Mesenchymal stem cell (in vitro differentiated cells and primary cell): ENCODE data around the gene ATAD1.

Source experiments
- DNase-seq: peaks from one replicate; pipeline ENCODE4 v3.0.0-alpha.2; 2013
- H2AFZ ChIP-seq: one replicate; pipeline ENCODE4 v1.6.1; 2013; ENCODE audit warnings: low read depth, mild to moderate bottlenecking, control low read depth, inconsistent platforms, low read length, moderate library complexity
- H2AK5ac ChIP-seq: 2 replicates; pipeline ENCODE4 v1.6.1; 2013; ENCODE audit warnings: low read length, moderate library complexity, mild to moderate bottlenecking, inconsistent platforms; ENCODE audit not compliant: severe bottlenecking
- H2BK120ac ChIP-seq: one replicate; pipeline ENCODE4 v1.6.1; 2013; ENCODE audit warnings: low read depth, mild to moderate bottlenecking, inconsistent platforms, low read length, moderate library complexity
- H2BK12ac ChIP-seq, 2 experiments: one replicate each; pipeline ENCODE4 v1.6.1; 2013; ENCODE audit warnings: inconsistent platforms in 2 of 2, low read length in 2 of 2, mild to moderate bottlenecking in 2 of 2, moderate library complexity in 2 of 2, control low read depth in 1 of 2
- H2BK15ac ChIP-seq: one replicate; pipeline ENCODE4 v1.6.1; 2013; ENCODE audit warnings: mild to moderate bottlenecking, low read depth, inconsistent platforms; ENCODE audit not compliant: poor library complexity, severe bottlenecking
- H2BK5ac ChIP-seq: 2 replicates; pipeline ENCODE4 v1.6.1; 2013; ENCODE audit warnings: low read depth, mild to moderate bottlenecking, low read length, control low read depth, inconsistent platforms; ENCODE audit not compliant: poor library complexity, severe bottlenecking
- H3K14ac ChIP-seq, 2 experiments: one replicate each; pipeline ENCODE4 v1.6.1; 2013; ENCODE audit warnings: inconsistent platforms in 2 of 2, low read length in 2 of 2, control low read depth in 1 of 2, mild to moderate bottlenecking in 1 of 2, moderate library complexity in 1 of 2
- H3K18ac ChIP-seq, 2 experiments: one replicate each; pipeline ENCODE4 v1.6.1; 2013; ENCODE audit warnings: inconsistent platforms in 2 of 2, low read length in 2 of 2, control low read depth in 1 of 2, low read depth in 1 of 2, mild to moderate bottlenecking in 1 of 2
- H3K23ac ChIP-seq, 2 experiments: one replicate each; pipeline ENCODE4 v1.6.1; 2013; ENCODE audit warnings: inconsistent platforms in 2 of 2, low read length in 2 of 2, mild to moderate bottlenecking in 2 of 2, moderate library complexity in 2 of 2, control low read depth in 1 of 2
- H3K27ac ChIP-seq: 2 replicates; pipeline ENCODE4 v1.5.1; 2013; ENCODE audit warnings: mild to moderate bottlenecking, moderate library complexity, low read length, control low read depth, inconsistent platforms; ENCODE audit not compliant: poor library complexity, severe bottlenecking
- H3K27me3 ChIP-seq, 2 experiments: 2 replicates each; pipeline versions ENCODE4 v1.6.1 to v1.7.0; 2013; ENCODE audit warnings: low read length in 2 of 2, mild to moderate bottlenecking in 2 of 2, moderate library complexity in 2 of 2, control low read depth in 1 of 2, inconsistent platforms in 1 of 2; ENCODE audit not compliant: control insufficient read depth in 1 of 2, insufficient read depth in 1 of 2
- H3K36me3 ChIP-seq, 2 experiments: 2 replicates each; pipeline versions ENCODE4 v1.6.1 to v1.7.0; 2013; ENCODE audit warnings: low read length in 2 of 2, control low read depth in 1 of 2, inconsistent platforms in 1 of 2, low read depth in 1 of 2, mild to moderate bottlenecking in 1 of 2; ENCODE audit not compliant: insufficient read depth in 2 of 2, control insufficient read depth in 1 of 2
- H3K4ac ChIP-seq, 2 experiments: one replicate each; pipeline ENCODE4 v1.6.1; 2013; ENCODE audit warnings: inconsistent platforms in 2 of 2, low read length in 2 of 2, mild to moderate bottlenecking in 2 of 2, moderate library complexity in 2 of 2, control low read depth in 1 of 2, low read depth in 1 of 2
- H3K4me1 ChIP-seq: 2 replicates; pipeline ENCODE4 v1.6.1; 2013; ENCODE audit warnings: low read depth, low read length, control low read depth; ENCODE audit not compliant: control insufficient read depth, insufficient read depth
- H3K4me2 ChIP-seq: 2 replicates; pipeline ENCODE4 v1.6.1; 2013; ENCODE audit warnings: low read length, mild to moderate bottlenecking, inconsistent platforms; ENCODE audit not compliant: poor library complexity, severe bottlenecking
- H3K4me3 ChIP-seq, 2 experiments: 2 replicates each; pipeline versions ENCODE4 v1.5.1 to v1.7.0; 2013; ENCODE audit warnings: low read length in 2 of 2, mild to moderate bottlenecking in 2 of 2, control low read depth in 1 of 2, low read depth in 1 of 2; ENCODE audit not compliant: insufficient read depth in 1 of 2
- H3K79me1 ChIP-seq: replicated peaks from 2 replicates; pipeline ENCODE4 v1.6.1; 2013; ENCODE audit warnings: mild to moderate bottlenecking, control low read depth, low read length, inconsistent platforms; ENCODE audit not compliant: poor library complexity, severe bottlenecking
- H3K9ac ChIP-seq: 2 replicates; pipeline ENCODE4 v1.7.0; 2013; ENCODE audit warnings: mild to moderate bottlenecking, low read length, moderate library complexity
- H3K9me3 ChIP-seq: 2 replicates; pipeline ENCODE4 v1.7.0; 2013; ENCODE audit warnings: mild to moderate bottlenecking, low read length; ENCODE audit not compliant: control insufficient read depth
- H4K8ac ChIP-seq: one replicate; pipeline ENCODE4 v1.6.1; 2013; ENCODE audit warnings: inconsistent platforms, mild to moderate bottlenecking, low read length, moderate library complexity
- H4K91ac ChIP-seq: one replicate; pipeline ENCODE4 v1.6.1; 2013; ENCODE audit warnings: mild to moderate bottlenecking, low read length, inconsistent platforms
- WGBS: methylation state at CpG from one replicate; pipeline ENCODE4 v1.1.7; 2013; ENCODE audit warnings: mixed read lengths; 5-methylcytosine and 5-hydroxymethylcytosine counted together

ATAD1 gene

GRCh38 chr10:87729940-87730339 lies 88.1 kb downstream of the ATAD1 start:
- no peak overlapping the region for H2AFZ ChIP-seq
- peaks cover under 1% of the 10 kb centered on the region for H3K4me1 ChIP-seq
- H3K36me3 ChIP-seq, result peaks cover 2 to 56% of the 10 kb centered on the region in 2 experiments
- H3K79me1 ChIP-seq, result no peaks in the 10 kb centered on the region
- 98% methylated on average over 6 of the region's 6 CpGs for WGBS
- no peaks in the 10 kb centered on the region for H3K9me3 ChIP-seq
- no peaks in the 10 kb centered on the region for H3K27me3 ChIP-seq
- H3K4me3 ChIP-seq, result no peak overlapping the region
- H3K9ac ChIP-seq, result no peak overlapping the region
- H3K14ac ChIP-seq, result no peak overlapping the region
- H4K8ac ChIP-seq, result no peak overlapping the region
- H3K27ac ChIP-seq, result no peak overlapping the region
- no peak overlapping the region for H2BK5ac ChIP-seq
- no peak overlapping the region for H3K18ac ChIP-seq
- H2BK120ac ChIP-seq, result no peak overlapping the region
- no peak overlapping the region for H2BK12ac ChIP-seq
- no peak overlapping the region for H3K4ac ChIP-seq
- no peak overlapping the region for H2BK15ac ChIP-seq
- no peak overlapping the region for H3K23ac ChIP-seq
- H2AK5ac ChIP-seq, result no peak overlapping the region
- no peak overlapping the region for H4K91ac ChIP-seq
- DNase-seq, result no peak
- H3K4me2 ChIP-seq, result no peak overlapping the region

GRCh38 chr10:87724789-87725188 lies 93.2 kb downstream of the ATAD1 start:
- no peaks in the 10 kb centered on the region for H3K27me3 ChIP-seq
- H3K18ac ChIP-seq, result no peak overlapping the region
- H3K4me1 ChIP-seq, result no peaks in the 10 kb centered on the region
- no peak for DNase-seq
- no peak overlapping the region for H2AFZ ChIP-seq
- H2BK15ac ChIP-seq, result no peak overlapping the region
- 100% methylated on average over 4 of the region's 5 CpGs for WGBS
- H2BK5ac ChIP-seq, result no peak overlapping the region
- H3K4ac ChIP-seq, result no peak overlapping the region
- no peaks in the 10 kb centered on the region for H3K9me3 ChIP-seq
- no peaks in the 10 kb centered on the region for H3K79me1 ChIP-seq
- H4K8ac ChIP-seq, result no peak overlapping the region
- no peak overlapping the region for H2BK120ac ChIP-seq
- no peak overlapping the region for H2BK12ac ChIP-seq
- no peak overlapping the region for H3K4me2 ChIP-seq
- H2AK5ac ChIP-seq, result no peak overlapping the region
- peaks cover 2 to 48% of the 10 kb centered on the region in 2 experiments for H3K36me3 ChIP-seq
- no peak overlapping the region for H3K27ac ChIP-seq
- H3K14ac ChIP-seq, result no peak overlapping the region
- no peak overlapping the region for H3K23ac ChIP-seq
- no peak overlapping the region for H4K91ac ChIP-seq
- H3K9ac ChIP-seq, result no peak overlapping the region
- H3K4me3 ChIP-seq, result no peak overlapping the region

GRCh38 chr10:87723500-87723899 lies 94.5 kb downstream of the ATAD1 start:
- Histone ChIP-seq H2BK5ac (no peak overlapping the region), H3K9ac (no peak overlapping the region), H3K23ac (no peak overlapping the region), H3K4me3 (no peak overlapping the region), H3K36me3 (peaks cover 2 to 54% of the 10 kb centered on the region in 2 experiments), H3K18ac (no peak overlapping the region), H2BK120ac (no peak overlapping the region), H2AFZ (no peak overlapping the region), H3K4me1 (no peaks in the 10 kb centered on the region), H4K8ac (no peak overlapping the region), H3K4ac (no peak overlapping the region), H3K79me1 (no peaks in the 10 kb centered on the region), H4K91ac (no peak overlapping the region), H2AK5ac (no peak overlapping the region), H3K9me3 (no peaks in the 10 kb centered on the region), H3K27me3 (no peaks in the 10 kb centered on the region), H3K14ac (no peak overlapping the region), H3K27ac (no peak overlapping the region), H2BK12ac (no peak overlapping the region), H3K4me2 (no peak overlapping the region), H2BK15ac (no peak overlapping the region)
- WGBS, result 81% methylated on average over 4 of the region's 6 CpGs
- no peak for DNase-seq

- 88% methylated on average over 3 of the region's 4 CpGs for WGBS
- no peak for DNase-seq
- Histone ChIP-seq H3K9ac (no peak overlapping the region), H2BK120ac (no peak overlapping the region), H2AFZ (no peak overlapping the region), H3K9me3 (no peaks in the 10 kb centered on the region), H3K4ac (no peak overlapping the region), H3K4me3 (no peak overlapping the region), H2BK15ac (no peak overlapping the region), H4K91ac (no peak overlapping the region), H3K27ac (no peak overlapping the region), H3K4me2 (no peak overlapping the region), H3K4me1 (no peaks in the 10 kb centered on the region), H2BK12ac (no peak overlapping the region), H3K18ac (no peak overlapping the region), H2AK5ac (no peak overlapping the region), H3K79me1 (no peaks in the 10 kb centered on the region), H3K27me3 (no peaks in the 10 kb centered on the region), H4K8ac (no peak overlapping the region), H2BK5ac (no peak overlapping the region), H3K23ac (no peak overlapping the region), H3K14ac (no peak overlapping the region), H3K36me3 (peaks cover 2 to 49% of the 10 kb centered on the region in 2 experiments)
These were observed 95.3 kb downstream of the ATAD1 start for GRCh38 chr10:87722716-87723115.
